ENCODE results near the gene RAX2. TPM values are rescaled to one million over a fixed set of nuclear protein-coding genes. Genes with fewer than 3 reads are reported as not detected.

RAX2 gene
- total RNA-seq, 1 donor from 2014 or later: not detected

DNA sequence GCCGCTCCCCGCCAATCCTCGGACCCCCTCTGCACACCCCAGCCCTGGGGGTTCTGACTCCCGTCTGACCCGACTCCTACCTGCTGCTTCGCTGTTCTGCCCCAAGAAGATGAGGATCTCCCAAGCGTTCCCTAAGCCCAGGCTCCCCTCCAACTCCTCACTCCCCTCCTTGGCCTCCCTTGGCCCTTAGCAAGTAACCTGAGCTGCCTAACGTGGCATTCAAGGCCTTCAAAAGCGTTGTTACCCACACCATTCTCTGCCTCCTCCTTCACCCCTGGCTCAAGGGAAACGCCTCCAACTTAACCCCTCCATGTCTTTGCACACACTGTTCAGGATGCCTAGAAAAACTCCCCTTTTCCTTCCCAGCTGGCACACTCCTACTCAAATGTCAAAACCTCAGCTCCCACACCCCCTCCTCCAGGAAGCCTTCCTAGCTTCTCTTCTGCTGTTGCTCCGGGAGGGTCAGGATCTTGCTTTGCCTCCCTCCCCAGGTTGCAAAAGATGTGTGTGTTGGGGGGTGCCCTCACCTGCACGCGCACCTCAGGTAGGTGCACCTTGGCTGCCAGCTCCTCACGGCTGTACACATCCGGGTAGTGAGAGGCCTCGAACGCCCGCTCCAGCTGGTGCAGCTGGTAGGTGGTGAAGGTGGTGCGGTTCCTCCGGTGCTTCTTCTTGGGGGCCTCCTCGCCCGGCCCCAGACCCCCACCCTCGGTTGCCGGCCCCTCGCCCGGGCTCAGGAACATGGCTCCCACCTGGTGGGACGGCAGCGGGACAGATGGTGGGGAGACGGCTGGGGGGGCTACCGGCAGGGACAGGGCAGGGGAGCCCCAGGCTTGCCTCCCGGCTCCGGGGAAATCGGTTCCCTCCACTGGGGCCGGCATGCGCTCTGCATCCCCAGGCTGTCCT is 775 bp downstream of the RAX2 start:
- H3K4me3 ChIP-seq (ENCODE audit: low read depth, low read length): no peak overlapping the region
- DNase-seq (ENCODE audit: low read depth): no peak
- TF ChIP-seq CTCF (conservative IDR thresholded peaks at IDR 0.05; ENCODE audit: low read depth, low read length): no peak

- no peak for DNase-seq (ENCODE audit: low read depth)
- TF ChIP-seq CTCF (conservative IDR thresholded peaks at IDR 0.05; ENCODE audit: low read depth, low read length): no peak
- no peak overlapping the region for H3K4me3 ChIP-seq (ENCODE audit: low read depth, low read length)
Observed at GRCh38 chr19:3770136-3770999, 1.7 kb downstream of the RAX2 start.

DNA sequence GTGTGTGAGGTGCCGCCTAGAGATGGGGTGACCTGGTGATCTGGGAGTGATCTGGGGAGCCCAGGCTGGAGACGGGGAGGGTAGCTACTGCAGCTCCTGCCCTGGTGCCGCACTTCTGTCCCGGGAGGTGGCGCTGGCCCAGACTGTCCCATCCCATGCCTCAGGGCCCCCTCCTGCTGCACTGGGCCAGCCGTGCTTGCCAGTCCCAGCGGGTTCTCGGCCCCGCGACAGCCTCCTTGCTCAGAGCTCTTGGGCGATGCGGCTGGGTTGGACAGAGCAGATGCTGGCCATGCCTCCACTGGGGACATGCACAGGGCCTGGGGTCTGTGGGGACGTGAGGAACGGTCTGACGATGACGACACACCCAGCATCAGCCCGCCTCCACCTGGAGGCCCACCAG is 2.5 kb downstream of the RAX2 start:
- TF ChIP-seq CTCF (conservative IDR thresholded peaks at IDR 0.05; ENCODE audit: low read depth, low read length): no peak
- no peak overlapping the region for H3K4me3 ChIP-seq (ENCODE audit: low read depth, low read length)
- no peak for DNase-seq (ENCODE audit: low read depth)

DNA sequence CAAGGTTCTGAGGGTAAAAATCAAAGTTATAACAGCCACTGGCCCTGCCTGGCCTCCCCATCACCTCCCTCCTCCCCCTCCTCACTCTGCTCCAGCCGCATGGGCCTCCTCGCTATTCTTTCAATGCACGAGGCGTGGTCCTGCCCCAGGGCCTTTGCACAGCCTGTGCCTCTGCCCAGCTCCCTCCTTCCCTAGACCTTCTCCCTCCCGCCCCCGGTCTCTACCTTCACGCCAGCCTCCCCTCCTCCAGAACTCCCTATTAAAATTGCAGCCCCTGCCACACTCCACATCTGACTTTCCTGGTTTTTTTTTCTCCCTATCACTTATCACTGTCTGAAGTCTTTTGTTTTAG is 3.3 kb downstream of the RAX2 start:
- DNase-seq (ENCODE audit: low read depth): no peak
- H3K4me3 ChIP-seq (ENCODE audit: low read depth, low read length): no peak overlapping the region
- TF ChIP-seq CTCF (conservative IDR thresholded peaks at IDR 0.05; ENCODE audit: low read depth, low read length): no peak

- no peak for DNase-seq (ENCODE audit: low read depth)
- no peak overlapping the region for H3K4me3 ChIP-seq (ENCODE audit: low read depth, low read length)
- TF ChIP-seq CTCF (conservative IDR thresholded peaks at IDR 0.05; ENCODE audit: low read depth, low read length): no peak
Observed at GRCh38 chr19:3768015-3768747, 3.8 kb downstream of the RAX2 start.

DNA sequence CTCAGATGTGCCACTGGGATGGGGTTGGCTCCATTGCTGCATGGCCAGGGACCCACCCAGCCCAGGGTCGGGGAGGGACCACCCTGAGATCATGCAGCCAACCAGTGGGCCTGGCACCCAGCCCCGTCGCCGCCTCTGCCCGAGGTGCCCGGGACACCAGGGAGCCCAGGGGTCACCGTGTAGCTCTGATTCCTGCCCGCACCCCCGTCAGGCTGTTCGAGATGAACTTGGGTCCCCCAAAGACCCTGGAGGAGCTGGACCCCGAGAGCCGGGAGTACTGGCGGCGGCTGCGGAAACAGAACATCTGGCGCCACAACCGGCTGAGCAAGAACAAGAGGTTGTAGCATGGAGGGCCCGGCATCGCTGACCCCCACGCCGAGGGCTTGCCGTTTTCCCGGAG is 5.0 kb downstream of the RAX2 start:
- no peak for TF ChIP-seq CTCF (conservative IDR thresholded peaks at IDR 0.05; ENCODE audit: low read depth, low read length)
- no peak for DNase-seq (ENCODE audit: low read depth)
- no peak overlapping the region for H3K4me3 ChIP-seq (ENCODE audit: low read depth, low read length)

All from epithelial cell of proximal tubule (primary cell).